ENCODE results near the gene SPTBN5.

The SPTBN5 gene

DNA sequence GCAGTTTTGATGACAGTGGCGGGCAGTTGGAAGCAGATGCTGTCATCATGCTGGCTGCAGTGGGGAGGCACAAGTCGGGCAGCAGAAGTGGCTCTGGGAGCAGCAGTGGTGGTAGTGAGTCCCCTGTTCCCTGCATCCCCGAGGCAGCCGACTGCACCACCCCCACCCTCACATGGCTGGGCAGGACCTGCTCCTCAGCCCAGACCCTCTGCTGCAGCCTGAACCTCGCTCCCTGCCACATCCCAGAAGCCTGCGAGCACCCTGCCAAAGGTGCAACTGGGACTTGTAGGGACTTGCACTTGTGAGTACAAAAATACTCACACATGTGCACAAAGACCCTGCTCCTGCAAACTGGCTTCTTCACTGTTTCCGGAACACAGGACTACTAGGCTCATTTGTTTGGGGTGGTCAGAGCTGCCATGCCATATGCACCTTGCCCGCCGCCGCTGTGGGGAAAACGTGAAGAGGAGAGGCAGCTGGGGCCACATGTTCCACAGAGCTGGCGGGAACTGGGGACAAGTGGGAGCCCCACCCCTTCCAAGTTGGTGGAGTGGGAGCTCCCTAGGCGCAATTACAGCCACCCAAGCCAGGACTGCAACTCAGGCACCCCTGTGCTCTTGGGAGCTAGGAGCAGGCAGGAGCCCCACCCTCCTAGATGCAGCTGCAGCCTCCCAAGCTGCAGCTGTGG lies 63.8 kb downstream of the SPTBN5 start:
- H3K4me3 ChIP-seq (replicated peaks; ENCODE audit: low read depth, low read length) = no peak overlapping the region
- TF ChIP-seq, protein P1, sequence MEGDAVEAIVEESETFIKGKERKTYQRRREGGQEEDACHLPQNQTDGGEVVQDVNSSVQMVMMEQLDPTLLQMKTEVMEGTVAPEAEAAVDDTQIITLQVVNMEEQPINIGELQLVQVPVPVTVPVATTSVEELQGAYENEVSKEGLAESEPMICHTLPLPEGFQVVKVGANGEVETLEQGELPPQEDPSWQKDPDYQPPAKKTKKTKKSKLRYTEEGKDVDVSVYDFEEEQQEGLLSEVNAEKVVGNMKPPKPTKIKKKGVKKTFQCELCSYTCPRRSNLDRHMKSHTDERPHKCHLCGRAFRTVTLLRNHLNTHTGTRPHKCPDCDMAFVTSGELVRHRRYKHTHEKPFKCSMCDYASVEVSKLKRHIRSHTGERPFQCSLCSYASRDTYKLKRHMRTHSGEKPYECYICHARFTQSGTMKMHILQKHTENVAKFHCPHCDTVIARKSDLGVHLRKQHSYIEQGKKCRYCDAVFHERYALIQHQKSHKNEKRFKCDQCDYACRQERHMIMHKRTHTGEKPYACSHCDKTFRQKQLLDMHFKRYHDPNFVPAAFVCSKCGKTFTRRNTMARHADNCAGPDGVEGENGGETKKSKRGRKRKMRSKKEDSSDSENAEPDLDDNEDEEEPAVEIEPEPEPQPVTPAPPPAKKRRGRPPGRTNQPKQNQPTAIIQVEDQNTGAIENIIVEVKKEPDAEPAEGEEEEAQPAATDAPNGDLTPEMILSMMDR (IDR thresholded peaks at IDR 0.05; ENCODE audit: low read length, missing control alignments) = no peak
- no peak for DNase-seq (ENCODE audit: low read depth)

DNA sequence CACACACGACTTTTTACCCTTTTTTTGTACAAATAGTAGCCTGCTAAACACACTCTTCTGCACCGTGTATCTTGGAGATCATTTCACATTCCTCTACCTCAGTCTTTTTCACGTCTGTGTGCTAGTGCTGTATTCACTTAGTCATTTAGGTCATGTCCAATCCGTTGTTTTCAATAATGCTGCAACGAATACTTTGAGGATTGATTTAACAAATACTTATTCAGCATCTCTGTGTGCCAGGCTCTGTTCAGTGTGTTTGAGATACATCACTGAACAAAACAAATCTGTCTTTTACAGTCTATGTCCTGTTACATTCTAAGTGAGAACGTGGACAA lies 65.1 kb downstream of the SPTBN5 start:
- TF ChIP-seq, protein P1 (IDR thresholded peaks at IDR 0.05; ENCODE audit: low read length, missing control alignments) = no peak
- DNase-seq (ENCODE audit: low read depth) = no peak
- H3K4me3 ChIP-seq (replicated peaks; ENCODE audit: low read depth, low read length) = peak overlapping the region; percentile 87

DNA sequence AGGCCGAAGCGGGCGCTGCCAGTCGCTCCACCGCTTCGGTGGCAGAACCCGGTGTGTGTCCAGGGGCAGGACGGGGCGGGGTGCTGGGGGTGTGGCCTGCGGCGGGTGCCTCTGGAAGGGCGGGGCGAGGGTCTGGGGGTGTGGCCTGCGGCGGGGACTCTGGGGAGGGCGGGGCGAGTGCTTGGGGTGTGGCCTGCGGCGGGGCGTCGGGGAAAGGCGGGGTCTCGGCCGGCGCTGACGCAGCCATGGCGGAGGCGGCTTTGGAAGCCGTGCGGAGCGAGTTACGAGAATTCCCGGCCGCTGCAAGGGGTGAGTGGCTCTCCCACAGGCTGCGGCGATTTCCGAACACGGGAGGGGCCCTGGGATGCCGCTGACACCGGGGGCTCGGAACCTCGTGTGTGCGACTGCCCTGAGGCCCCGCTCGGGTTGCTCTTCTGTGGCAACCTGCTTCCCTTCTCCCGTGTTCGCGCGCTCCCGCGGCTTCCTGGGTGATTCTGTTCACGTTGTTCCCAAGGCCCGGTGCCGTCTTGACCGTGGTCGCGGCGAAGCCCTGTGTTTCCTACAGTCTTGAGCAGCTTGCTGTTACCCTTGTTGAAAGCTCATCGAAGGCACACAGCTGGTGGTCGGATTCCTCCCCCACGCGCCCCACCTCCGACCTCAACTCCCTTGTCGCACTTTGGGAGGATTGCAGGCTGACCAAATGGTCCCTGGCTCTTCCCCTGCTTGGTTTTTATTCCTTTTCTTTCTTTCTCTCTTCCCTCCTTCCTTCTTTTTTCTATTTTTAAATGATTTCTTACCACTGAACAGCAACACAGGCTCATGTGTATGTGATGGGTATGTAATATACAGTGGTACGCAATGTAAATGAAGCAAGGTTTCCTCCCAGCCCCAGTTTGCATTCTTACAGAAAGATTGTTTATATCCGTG lies 65.7 kb downstream of the SPTBN5 start, which contains the start of gene JMJD7:
JMJD7 (plus strand) TSS at position 213 of the 927 bp plus-strand sequence; CDS start at position 246, 33 bp downstream.
- peak; percentile 87 for DNase-seq (ENCODE audit: low read depth)
- TF ChIP-seq, protein P1 (IDR thresholded peaks at IDR 0.05; ENCODE audit: low read length, missing control alignments) = no peak
- peak within 1 kb of the TSS; percentile 87 for H3K4me3 ChIP-seq (replicated peaks; ENCODE audit: low read depth, low read length)

DNA sequence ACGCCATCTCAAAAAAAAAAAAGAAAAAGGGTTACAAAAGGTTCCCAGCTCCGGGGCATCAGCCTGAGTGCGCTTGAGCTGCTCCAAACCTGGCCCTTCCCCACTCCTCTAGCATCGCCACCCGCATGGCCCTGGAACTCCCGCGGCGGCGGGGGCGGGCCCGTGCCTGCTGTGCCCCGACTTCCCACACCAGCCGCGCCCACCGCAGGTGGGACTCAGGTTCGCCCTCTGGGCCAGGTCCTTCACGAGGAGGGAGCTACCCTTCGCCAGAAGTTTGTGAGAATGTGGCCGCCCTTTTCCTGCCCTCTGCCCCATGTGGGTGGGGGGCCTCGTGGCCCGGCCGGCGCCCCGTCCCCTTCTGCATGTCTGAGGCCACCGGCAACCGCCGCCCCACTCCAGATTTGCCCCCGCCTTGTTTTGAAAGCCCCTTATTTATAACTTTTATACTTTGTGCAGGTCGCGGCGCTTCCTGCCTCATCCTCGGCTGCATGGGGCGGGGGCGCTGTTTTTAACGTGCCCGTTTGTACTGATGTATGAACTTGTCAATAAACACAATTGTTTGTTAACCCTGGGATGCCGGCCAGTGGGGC lies 66.5 kb downstream of the SPTBN5 start:
- DNase-seq (ENCODE audit: low read depth) = no peak
- H3K4me3 ChIP-seq (replicated peaks; ENCODE audit: low read depth, low read length) = peak overlapping the region; percentile 87
- TF ChIP-seq, protein P1 (IDR thresholded peaks at IDR 0.05; ENCODE audit: low read length, missing control alignments) = no peak

DNA sequence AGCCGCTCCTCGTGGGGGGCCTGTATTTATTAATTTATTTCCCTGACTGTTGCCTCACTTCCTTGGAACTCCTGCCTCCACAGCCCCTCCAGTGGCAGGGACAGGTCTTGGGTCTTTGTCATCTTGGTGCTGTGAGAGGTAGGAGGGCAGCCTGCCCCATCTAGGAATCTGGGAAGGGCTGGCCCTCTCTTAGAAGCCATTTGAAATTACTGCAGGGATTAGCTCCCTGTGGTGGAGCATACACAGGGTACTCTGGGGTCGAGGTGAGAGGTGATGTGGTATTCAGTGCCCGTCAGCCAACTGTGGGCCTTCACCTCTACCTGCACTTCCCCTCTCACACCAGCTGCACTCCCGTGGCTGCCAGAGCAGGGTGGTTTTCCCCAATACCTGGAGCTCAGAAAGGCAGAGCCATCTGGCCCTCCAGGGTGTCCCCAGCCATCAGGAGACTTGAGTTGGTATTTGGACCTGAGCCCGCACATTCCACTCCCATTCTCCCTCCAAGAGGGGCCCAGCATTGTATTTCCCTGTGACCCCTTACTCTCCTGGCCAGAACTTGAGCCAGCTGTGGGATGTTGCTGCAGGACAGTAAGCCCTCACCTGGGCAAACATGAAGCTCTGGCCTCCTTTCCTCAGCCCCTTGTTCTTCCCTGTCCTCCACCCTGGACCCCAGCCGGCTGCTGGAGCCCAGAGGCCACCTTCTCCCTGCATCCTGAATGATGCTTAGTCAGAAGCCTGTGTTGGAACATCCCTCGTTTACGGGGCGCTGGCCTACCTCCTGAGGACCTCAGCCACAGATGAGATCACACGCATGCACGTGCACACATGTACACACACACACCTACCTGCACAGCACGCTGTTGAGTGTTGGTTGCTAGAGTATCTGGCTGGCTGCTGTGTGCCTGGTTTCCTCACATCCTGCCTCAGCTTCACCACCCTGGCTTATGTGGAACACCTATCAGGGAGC lies 68.0 kb downstream of the SPTBN5 start:
- no peak overlapping the region for H3K4me3 ChIP-seq (replicated peaks; ENCODE audit: low read depth, low read length)
- TF ChIP-seq, protein P1 (IDR thresholded peaks at IDR 0.05; ENCODE audit: low read length, missing control alignments) = no peak
- DNase-seq (ENCODE audit: low read depth) = no peak

DNA sequence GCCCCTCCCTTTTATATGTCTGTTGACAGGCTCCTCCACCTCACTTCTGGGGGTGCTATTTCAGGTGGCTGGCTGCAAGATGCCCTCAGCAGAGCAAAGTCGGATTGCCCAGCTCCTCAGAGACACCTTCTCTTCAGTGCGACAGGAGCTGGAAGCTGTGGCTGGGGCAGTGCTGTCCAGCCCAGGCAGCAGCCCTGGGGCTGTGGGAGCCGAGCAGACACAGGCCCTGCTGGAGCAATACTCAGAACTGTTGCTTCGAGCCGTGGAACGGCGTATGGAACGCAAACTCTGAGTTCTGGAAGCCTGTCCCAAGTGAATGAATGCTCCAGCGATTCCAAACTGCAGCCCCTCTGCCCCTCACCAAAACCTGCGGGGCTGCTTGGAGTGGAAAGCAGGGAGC lies 68.7 kb downstream of the SPTBN5 start:
- H3K4me3 ChIP-seq (replicated peaks; ENCODE audit: low read depth, low read length) = no peak overlapping the region
- TF ChIP-seq, protein P1 (IDR thresholded peaks at IDR 0.05; ENCODE audit: low read length, missing control alignments) = no peak
- no peak for DNase-seq (ENCODE audit: low read depth)

All from fibroblast of pulmonary artery (primary cell).